Endothelial cell of umbilical vein (primary cell): ENCODE results near the gene YJU2. TPM values are rescaled to one million over a fixed set of nuclear protein-coding genes. Genes with fewer than 3 reads are reported as not detected.

Experiments
- BruUV-seq: library from RNA; stranded (reverse); fragments of 400-500 nt; replicated peaks from 2 replicates; lab custom pipeline; 2021; lab: Mats Ljungman, UMichigan
- CTCF ChIA-PET: fragments of 300-600, 350-600 bp; sonication (Branson Sonifier 250); formaldehyde crosslinking; loops from one replicate; lab custom pipeline; 2021; ENCODE audit warnings: antibody characterized with exemption, inconsistent platforms; lab: Charles Lee
- POLR2A ChIA-PET: fragments of 300-600, 350-600 bp; sonication (Branson Sonifier 250); formaldehyde crosslinking; loops from one replicate; lab custom pipeline; 2021; ENCODE audit warnings: antibody characterized with exemption, inconsistent platforms; lab: Charles Lee
- DNase-seq: peaks from one replicate; pipeline ENCODE4 v3.0.0-alpha.2; 2011; ENCODE audit warnings: low read depth, low spot score
- FAIRE-seq: peaks from 2 replicates; lab custom pipeline; 2011; peaks lifted over from hg19 to GRCh38; lab: Jason Lieb, UNC
- H2AFZ ChIP-seq: 2 replicates; pipeline ENCODE4 v1.6.0; 2012; ENCODE audit warnings: low read depth, low read length, control low read depth, inconsistent platforms
- H3K27ac ChIP-seq: 2 replicates; pipeline ENCODE4 v1.5.1; 2011; ENCODE audit warnings: low read depth, mild to moderate bottlenecking, control low read depth, low read length, moderate library complexity; ENCODE audit not compliant: insufficient read depth
- H3K27me3 ChIP-seq, 2 experiments: 2 replicates each; pipeline versions ENCODE4 v1.6.0 to v1.6.1; 2011; ENCODE audit warnings: low read length in 2 of 2, mixed read lengths in 1 of 2; ENCODE audit not compliant: control insufficient read depth in 2 of 2, insufficient read depth in 2 of 2
- H3K36me3 ChIP-seq, 2 experiments: 2 replicates in 1 of 2; 3 replicates in 1 of 2; pipeline ENCODE4 v1.5.1; 2011; ENCODE audit warnings: low read length in 2 of 2, mild to moderate bottlenecking in 1 of 2, moderate library complexity in 1 of 2; ENCODE audit not compliant: control insufficient read depth in 2 of 2, insufficient read depth in 2 of 2; ENCODE audit errors: extremely low read depth in 1 of 2
- H3K4me1 ChIP-seq: 3 replicates; pipeline ENCODE4 v1.5.1; 2011; ENCODE audit warnings: mild to moderate bottlenecking, low read length; ENCODE audit not compliant: control insufficient read depth, insufficient read depth; ENCODE audit errors: extremely low read depth
- H3K4me2 ChIP-seq: 2 replicates; pipeline ENCODE4 v1.6.1; 2011; ENCODE audit warnings: low read length, control low read depth, mixed read lengths; ENCODE audit not compliant: insufficient read depth
- H3K4me3 ChIP-seq, 3 experiments: fragments of 200-600 bp in 1 of 3; sonication (generic), shearing (Covaris generic) in 1 of 3; replicated peaks in 1 of 3; 2 replicates each; pipeline ENCODE4 v1.5.1; 2011 to 2016; ENCODE audit warnings: control low read depth in 3 of 3, low read length in 3 of 3, mild to moderate bottlenecking in 2 of 3, inconsistent platforms in 1 of 3, low read depth in 1 of 3, moderate library complexity in 1 of 3; ENCODE audit not compliant: insufficient read depth in 1 of 3
- H3K79me2 ChIP-seq: 2 replicates; pipeline ENCODE4 v1.6.0; 2012; ENCODE audit warnings: low read length, inconsistent platforms; ENCODE audit not compliant: control insufficient read depth, insufficient read depth
- H3K9ac ChIP-seq: replicated peaks from 2 replicates; pipeline ENCODE3; 2011; ENCODE audit warnings: low read length, control low read depth; ENCODE audit not compliant: insufficient read depth; ENCODE audit errors: extremely low read depth
- H3K9me1 ChIP-seq: replicated peaks from 3 replicates; pipeline ENCODE4 v1.6.0; 2011; ENCODE audit warnings: mild to moderate bottlenecking, low read length; ENCODE audit not compliant: control insufficient read depth, insufficient read depth; ENCODE audit errors: extremely low read depth
- H3K9me3 ChIP-seq: replicated peaks from 2 replicates; pipeline ENCODE4 v1.5.1; 2012; ENCODE audit warnings: low read length, inconsistent platforms; ENCODE audit not compliant: control insufficient read depth, insufficient read depth
- H4K20me1 ChIP-seq: replicated peaks from 2 replicates; pipeline ENCODE3; 2011; ENCODE audit warnings: mild to moderate bottlenecking, low read length; ENCODE audit not compliant: control insufficient read depth, insufficient read depth; ENCODE audit errors: extremely low read depth
- EZH2 ChIP-seq: IDR thresholded peaks from 2 replicates; pipeline ENCODE4 v1.6.1; 2012; ENCODE audit warnings: borderline replicate concordance, low read depth, mild to moderate bottlenecking, moderate library complexity, low read length, inconsistent platforms; ENCODE audit not compliant: severe bottlenecking
- FOS ChIP-seq: IDR thresholded peaks from 2 replicates; pipeline ENCODE4 v1.6.1; 2011; ENCODE audit warnings: mild to moderate bottlenecking, low read length, moderate library complexity, borderline replicate concordance; ENCODE audit not compliant: insufficient read depth
- GATA2 ChIP-seq: IDR thresholded peaks from 2 replicates; pipeline ENCODE4 v1.7.0; 2011; ENCODE audit warnings: low read depth, mild to moderate bottlenecking, moderate library complexity, mixed read lengths, low read length; ENCODE audit not compliant: insufficient read length, insufficient read depth
- JUN ChIP-seq: IDR thresholded peaks from 2 replicates; pipeline ENCODE4 v1.6.1; 2011; ENCODE audit warnings: borderline replicate concordance, low read depth; ENCODE audit not compliant: insufficient read length, insufficient read depth
- MYC ChIP-seq: IDR thresholded peaks from one replicate; pipeline ENCODE4 v1.6.1; 2011; ENCODE audit warnings: mild to moderate bottlenecking, low read depth, low read length
- POLR2A ChIP-seq: IDR thresholded peaks from 2 replicates; pipeline ENCODE4 v1.6.1; 2012; ENCODE audit warnings: low read depth, mild to moderate bottlenecking, control low read depth, low read length
- POLR2AphosphoS5 ChIP-seq: IDR thresholded peaks from 2 replicates; pipeline ENCODE4 v1.6.1; 2012; ENCODE audit warnings: low read depth, mild to moderate bottlenecking, control low read depth, low read length, moderate library complexity; ENCODE audit not compliant: insufficient read depth
- dilution Hi-C: fragments of 300-500 bp; cut with MboI; formaldehyde crosslinking; loops from one replicate; pipeline ENCODE4 v1.15.0; 2019; ENCODE audit warnings: low sequenced_read_pairs; ENCODE audit not compliant: extremely low pct_ligation_motif_present
- intact Hi-C: fragments of 100-400 bp; cut with micrococcal nuclease; formaldehyde crosslinking; loops from one replicate; pipeline ENCODE4 v1.10.0; 2022
- polyA plus RNA-seq, 4 experiments: library from polyadenylated mRNA; depleted of rRNA in 3 of 4; stranded (reverse) in 3 of 4; unstranded in 1 of 4; fragments of >200 nt; gene quantifications; 2 replicates each; pipeline versions ENCODE4 v1.2.1 to v1.2.3, GENCODE V29; 2011 to 2012; ENCODE audit warnings: missing spikeins in 1 of 4
- total RNA-seq: library from RNA; stranded (reverse); gene quantifications from 2 replicates; pipeline ENCODE4 v1.2.3, GENCODE V29; 2021
- TF ChIP-seq, protein P1 (sequence below), 2 donors: IDR thresholded peaks; 1 replicate in 1 of 2; 2 replicates in 1 of 2; pipeline ENCODE4 v1.5.1; 2011; ENCODE audit warnings: low read length in 2 of 2, mild to moderate bottlenecking in 2 of 2, moderate library complexity in 2 of 2, control low read depth in 1 of 2, inconsistent platforms in 1 of 2, low read depth in 1 of 2; ENCODE audit not compliant: insufficient read depth in 1 of 2; ENCODE audit errors: extremely low read depth in 1 of 2
- TF ChIP-seq, protein P2 (sequence below): IDR thresholded peaks from 2 replicates; pipeline ENCODE4 v1.6.1; 2011; ENCODE audit not compliant: insufficient read depth, insufficient read length

Gene YJU2
- total and polyA plus RNA-seq, 2 donors (not counting 3 experiments of a cell fraction or from before 2014, with no cell fraction given), result 20.7 to 21.5 TPM

DNA sequence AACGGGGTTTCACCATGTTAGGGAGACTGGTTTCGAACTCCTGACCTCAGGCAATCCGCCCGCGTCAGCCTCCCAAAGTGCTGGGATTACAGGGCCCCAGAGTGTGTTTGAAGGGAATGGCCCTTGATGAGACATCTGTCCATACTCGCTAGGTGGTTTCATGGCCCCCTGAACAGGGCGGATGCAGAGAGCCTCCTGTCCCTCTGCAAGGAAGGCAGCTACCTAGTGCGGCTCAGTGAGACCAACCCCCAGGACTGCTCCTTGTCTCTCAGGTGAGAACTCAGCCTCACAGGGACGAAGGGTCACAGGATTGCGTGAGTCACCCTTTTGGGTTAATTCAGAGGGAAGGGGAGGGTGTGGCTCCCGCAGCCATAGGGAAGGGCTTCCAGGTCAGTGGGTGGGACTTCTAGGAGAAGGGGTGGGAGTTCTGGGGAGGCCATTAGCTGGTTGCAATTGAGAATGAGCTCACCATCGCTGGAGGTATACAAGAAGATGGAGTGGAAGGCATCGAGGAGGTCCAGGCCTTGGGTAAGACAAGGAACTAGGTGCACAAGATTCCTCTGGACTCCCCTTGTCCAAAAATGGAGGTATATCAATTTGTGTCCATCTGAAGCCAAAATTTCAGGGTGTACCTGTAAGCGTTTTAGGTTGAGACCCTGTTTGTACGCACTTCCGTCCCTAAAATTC is 41.4 kb downstream of the YJU2 start:
- H2AFZ ChIP-seq, result no peak overlapping the region
- TF ChIP-seq, protein P1, sequence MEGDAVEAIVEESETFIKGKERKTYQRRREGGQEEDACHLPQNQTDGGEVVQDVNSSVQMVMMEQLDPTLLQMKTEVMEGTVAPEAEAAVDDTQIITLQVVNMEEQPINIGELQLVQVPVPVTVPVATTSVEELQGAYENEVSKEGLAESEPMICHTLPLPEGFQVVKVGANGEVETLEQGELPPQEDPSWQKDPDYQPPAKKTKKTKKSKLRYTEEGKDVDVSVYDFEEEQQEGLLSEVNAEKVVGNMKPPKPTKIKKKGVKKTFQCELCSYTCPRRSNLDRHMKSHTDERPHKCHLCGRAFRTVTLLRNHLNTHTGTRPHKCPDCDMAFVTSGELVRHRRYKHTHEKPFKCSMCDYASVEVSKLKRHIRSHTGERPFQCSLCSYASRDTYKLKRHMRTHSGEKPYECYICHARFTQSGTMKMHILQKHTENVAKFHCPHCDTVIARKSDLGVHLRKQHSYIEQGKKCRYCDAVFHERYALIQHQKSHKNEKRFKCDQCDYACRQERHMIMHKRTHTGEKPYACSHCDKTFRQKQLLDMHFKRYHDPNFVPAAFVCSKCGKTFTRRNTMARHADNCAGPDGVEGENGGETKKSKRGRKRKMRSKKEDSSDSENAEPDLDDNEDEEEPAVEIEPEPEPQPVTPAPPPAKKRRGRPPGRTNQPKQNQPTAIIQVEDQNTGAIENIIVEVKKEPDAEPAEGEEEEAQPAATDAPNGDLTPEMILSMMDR (IDR thresholded peaks at IDR 0.05; ENCODE audit: extremely low read depth in 1 of 2, insufficient read depth in 1 of 2, low read depth in 1 of 2, low read length in 2 of 2), result no peak
- TF ChIP-seq, protein P2, sequence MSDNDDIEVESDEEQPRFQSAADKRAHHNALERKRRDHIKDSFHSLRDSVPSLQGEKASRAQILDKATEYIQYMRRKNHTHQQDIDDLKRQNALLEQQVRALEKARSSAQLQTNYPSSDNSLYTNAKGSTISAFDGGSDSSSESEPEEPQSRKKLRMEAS, result no peak
- TF ChIP-seq FOS (no peak), POLR2A (no peak), GATA2 (no peak), EZH2 (no peak), POLR2AphosphoS5 (no peak), MYC (no peak), JUN (no peak)
- FAIRE-seq (no peak), DNase-seq (no peak)
- no peaks in the 10 kb centered on the region for H3K27me3 ChIP-seq
- intact Hi-C loops (no loop called here), dilution Hi-C loops (no loop called here)
- POLR2A ChIA-PET, result no interaction called here
- H3K4me3 ChIP-seq, result no peak overlapping the region
- H3K27ac ChIP-seq, result no peak overlapping the region
- H3K36me3 ChIP-seq, result no peaks in the 10 kb centered on the region
- H3K79me2 ChIP-seq, result no peaks in the 10 kb centered on the region
- BruUV-seq, result no TSS peak
- no peak overlapping the region for H3K4me2 ChIP-seq
- no peaks in the 10 kb centered on the region for H3K4me1 ChIP-seq
- no peaks in the 10 kb centered on the region for H4K20me1 ChIP-seq
- no peak overlapping the region for H3K9ac ChIP-seq
- H3K9me1 ChIP-seq, result no peaks in the 10 kb centered on the region
- H3K9me3 ChIP-seq, result no peaks in the 10 kb centered on the region
- CTCF ChIA-PET, result no interaction called here
